LNCaP clone FGC (cell line): ENCODE data around the gene HIPK1.

Experiments
- DNase-seq: peaks from one replicate; pipeline ENCODE4 v3.0.0-alpha.2; 2011; ENCODE audit warnings: low read depth
- H3K4me3 ChIP-seq: 2 replicates; pipeline ENCODE4 v1.5.1; 2011; ENCODE audit warnings: mild to moderate bottlenecking, low read depth, low read length, control low read depth
- CTCF ChIP-seq: IDR thresholded peaks from 2 replicates; pipeline ENCODE4 v1.5.1; 2012; ENCODE audit warnings: mild to moderate bottlenecking; ENCODE audit not compliant: control insufficient read depth, insufficient read depth; ENCODE audit errors: extremely low read depth

HIPK1 gene

GRCh38 chr1:113928941-113929749, at the start of gene HIPK1:
Gene HIPK1, plus strand, starts transcription at chr1:113929324.
- no peak for TF ChIP-seq CTCF
- DNase-seq, result peak; percentile 53
- peak within 1 kb of the TSS; percentile 92 for H3K4me3 ChIP-seq

- TF ChIP-seq CTCF, result no peak
- no peak for DNase-seq
- H3K4me3 ChIP-seq, result no peak overlapping the region
Observed at GRCh38 chr1:113879739-113880038, 49.4 kb upstream of the HIPK1 start.

- DNase-seq, result no peak
- no peak for TF ChIP-seq CTCF
Observed at GRCh38 chr1:113881661-113882060, 47.5 kb upstream of the HIPK1 start.

GRCh38 chr1:113886417-113887401, 42.4 kb upstream of the HIPK1 start:
- TF ChIP-seq CTCF, result no peak
- H3K4me3 ChIP-seq, result no peak overlapping the region

More at GRCh38 chr1:113881661-113882060, 47.5 kb upstream of the HIPK1 start:
- H3K4me3 ChIP-seq, result no peak overlapping the region

GRCh38 chr1:113887402-113888175, 41.5 kb upstream of the HIPK1 start, which contains the start of gene BCL2L15:
Gene BCL2L15, minus strand, starts transcription at chr1:113887581. Its CDS starts 206 bp downstream, at chr1:113887375.
- DNase-seq, result no peak
- no peak within 1 kb of the TSS for H3K4me3 ChIP-seq
- TF ChIP-seq CTCF, result no peak

More at GRCh38 chr1:113886417-113887401, 42.4 kb upstream of the HIPK1 start:
- DNase-seq, result no peak

- no peak for DNase-seq
- no peak for TF ChIP-seq CTCF
- no peak overlapping the region for H3K4me3 ChIP-seq
Observed at GRCh38 chr1:113890816-113891215, 38.3 kb upstream of the HIPK1 start.
